Activated CD8-positive, alpha-beta T cell treated with anti-CD3 and anti-CD28 coated beads, Interleukin-2, amount 10 ng/mL, durations not matched to agents 7 days and 5 days (primary cell): Measurements from ENCODE around the gene DUSP2. TPM values are rescaled to one million over a fixed set of nuclear protein-coding genes. Genes with fewer than 3 reads are reported as not detected.

Experiments
- ATAC-seq: fragments of 150-1000 bp; cut with Tn5 transposase; one replicate; pipeline ENCODE4 v1.10.0; 2021; ENCODE audit warnings: moderate library complexity
- CTCF ChIA-PET: fragments of 350-600 bp; sonication (Branson Sonifier 250); formaldehyde crosslinking; loops from one replicate; lab custom pipeline; 2021; ENCODE audit warnings: antibody characterized with exemption; lab: Charles Lee
- POLR2A ChIA-PET: fragments of 350-600 bp; sonication (Branson Sonifier 250); formaldehyde crosslinking; loops from one replicate; lab custom pipeline; 2021; ENCODE audit warnings: antibody characterized with exemption; lab: Charles Lee
- DNase-seq: peaks from one replicate; pipeline ENCODE4 v3.0.0-alpha.2; 2020
- H3K27ac Mint-ChIP-seq: one replicate; pipeline ENCODE4 v1.8.0; 2021; ENCODE audit warnings: mild to moderate bottlenecking, mixed read lengths
- H3K27me3 Mint-ChIP-seq: one replicate; pipeline ENCODE4 v1.8.0; 2021; ENCODE audit warnings: low read depth, mixed read lengths
- H3K36me3 Mint-ChIP-seq: one replicate; pipeline ENCODE4 v1.8.0; 2021; ENCODE audit warnings: low read depth, mixed read lengths
- H3K4me1 Mint-ChIP-seq: one replicate; pipeline ENCODE4 v1.8.0; 2021; ENCODE audit warnings: low read depth, mixed read lengths
- H3K4me3 Mint-ChIP-seq: one replicate; pipeline ENCODE4 v1.8.0; 2021; ENCODE audit warnings: mild to moderate bottlenecking, mixed read lengths
- H3K9me3 Mint-ChIP-seq: one replicate; pipeline ENCODE4 v1.8.0; 2022; ENCODE audit warnings: mixed read lengths; ENCODE audit not compliant: insufficient read depth
- total RNA-seq, 2 experiments: library from RNA; stranded (reverse); gene quantifications; one replicate each; pipeline ENCODE4 v1.2.3, GENCODE V29; 2021

Gene DUSP2
- total RNA-seq, 2 experiments from 2014 or later = 20.3 to 21.2 TPM

GRCh38 chr2:96138179-96139145, 6.8 kb downstream of the DUSP2 start, which contains the start of gene ASTL:
Gene ASTL, minus strand, starts transcription at chr2:96138502. Its CDS starts 66 bp downstream, at chr2:96138436.
- H3K4me1 Mint-ChIP-seq = peaks cover 21% of the 10 kb centered on the region
- CTCF ChIA-PET = interaction anchor here (0.9 to 21.7 kb wide), 27 partner anchors 8 to 182 kb away, joined by 3 to 674 read pairs (median 8); partner anchors contain the start of genes CIAO1, STARD7 and TMEM127
- no peak within 1 kb of the TSS for H3K27ac Mint-ChIP-seq
- H3K4me3 Mint-ChIP-seq = no peak within 1 kb of the TSS
- no peaks in the 10 kb centered on the region for H3K9me3 Mint-ChIP-seq
- POLR2A ChIA-PET = interaction anchor here (1.3 to 3.8 kb wide), 3 partner anchors 36 to 70 kb away, joined by 5 to 30 read pairs (median 8); partner anchors contain the start of gene STARD7
- DNase-seq (peak; percentile 76), ATAC-seq (peak; percentile 48)
- H3K27me3 Mint-ChIP-seq = no peaks in the 10 kb centered on the region
- peaks cover 7% of the 10 kb centered on the region for H3K36me3 Mint-ChIP-seq

GRCh38 chr2:96137321-96138178, 7.7 kb downstream of the DUSP2 start:
- ATAC-seq (no peak), DNase-seq (no peak)
- CTCF ChIA-PET = interaction anchor here (0.6 to 21.7 kb wide), 18 partner anchors 10 to 145 kb away, joined by 3 to 674 read pairs (median 10); partner anchors contain the start of genes CIAO1, STARD7 and TMEM127
- H3K27ac Mint-ChIP-seq = no peak overlapping the region
- no peak overlapping the region for H3K4me3 Mint-ChIP-seq
- peaks cover 13% of the 10 kb centered on the region for H3K4me1 Mint-ChIP-seq
- H3K27me3 Mint-ChIP-seq = no peaks in the 10 kb centered on the region
- H3K9me3 Mint-ChIP-seq = no peaks in the 10 kb centered on the region
- peaks cover 2% of the 10 kb centered on the region for H3K36me3 Mint-ChIP-seq
- POLR2A ChIA-PET = interaction anchor here (1.5 to 3.8 kb wide), 2 partner anchors 37 to 43 kb away, joined by 5 to 30 read pairs; no protein-coding TSS in a partner anchor

GRCh38 chr2:96136129-96136720, 9.0 kb downstream of the DUSP2 start:
- ATAC-seq = no peak
- ChIA-PET POLR2A (interaction anchor here (3.8 kb wide), 1 partner anchor 39 kb away, joined by 30 read pairs; no protein-coding TSS in a partner anchor), CTCF (interaction anchor here (0.8 to 21.7 kb wide), 5 partner anchors 18 to 125 kb away, joined by 3 to 674 read pairs (median 3); no protein-coding TSS in a partner anchor)
- no peaks in the 10 kb centered on the region for H3K27me3 Mint-ChIP-seq
- no peak overlapping the region for H3K27ac Mint-ChIP-seq
- H3K4me3 Mint-ChIP-seq = no peak overlapping the region
- no peak for DNase-seq
- H3K4me1 Mint-ChIP-seq = peaks cover 16% of the 10 kb centered on the region
- no peaks in the 10 kb centered on the region for H3K36me3 Mint-ChIP-seq
- H3K9me3 Mint-ChIP-seq = no peaks in the 10 kb centered on the region

GRCh38 chr2:96135621-96136020, 9.6 kb downstream of the DUSP2 start:
- ATAC-seq (no peak), DNase-seq (no peak)
- POLR2A ChIA-PET = no interaction called here
- H3K9me3 Mint-ChIP-seq = no peaks in the 10 kb centered on the region
- no peaks in the 10 kb centered on the region for H3K36me3 Mint-ChIP-seq
- H3K4me1 Mint-ChIP-seq = peaks cover 19% of the 10 kb centered on the region
- H3K27ac Mint-ChIP-seq = no peak overlapping the region
- no peaks in the 10 kb centered on the region for H3K27me3 Mint-ChIP-seq
- no peak overlapping the region for H3K4me3 Mint-ChIP-seq
- CTCF ChIA-PET = interaction anchor here (21.7 kb wide), 1 partner anchor 37 kb away, joined by 674 read pairs; no protein-coding TSS in a partner anchor

- Mint-ChIP-seq H3K4me3 (no peak overlapping the region), H3K36me3 (no peaks in the 10 kb centered on the region), H3K27me3 (no peaks in the 10 kb centered on the region), H3K9me3 (no peaks in the 10 kb centered on the region), H3K27ac (no peak overlapping the region), H3K4me1 (peaks cover 23% of the 10 kb centered on the region)
- ATAC-seq = no peak
- ChIA-PET POLR2A (no interaction called here), CTCF (interaction anchor here (21.7 kb wide), 1 partner anchor 38 kb away, joined by 674 read pairs; no protein-coding TSS in a partner anchor)
- DNase-seq = no peak
Measured at GRCh38 chr2:96135171-96135570, 10.1 kb downstream of the DUSP2 start.

GRCh38 chr2:96134421-96134820, 10.8 kb downstream of the DUSP2 start:
- Mint-ChIP-seq H3K27me3 (no peaks in the 10 kb centered on the region), H3K4me1 (peaks cover 26% of the 10 kb centered on the region), H3K36me3 (no peaks in the 10 kb centered on the region), H3K27ac (no peak overlapping the region), H3K9me3 (no peaks in the 10 kb centered on the region), H3K4me3 (no peak overlapping the region)
- CTCF ChIA-PET = interaction anchor here (2.5 to 21.7 kb wide), 2 partner anchors 17 to 38 kb away, joined by 13 to 674 read pairs; partner anchors contain the start of gene ADRA2B
- POLR2A ChIA-PET = no interaction called here
- DNase-seq (no peak), ATAC-seq (no peak)

- Mint-ChIP-seq H3K27me3 (no peaks in the 10 kb centered on the region), H3K36me3 (no peaks in the 10 kb centered on the region), H3K27ac (peak overlapping the region; percentile 61), H3K9me3 (no peaks in the 10 kb centered on the region), H3K4me3 (no peak overlapping the region), H3K4me1 (peaks cover 21% of the 10 kb centered on the region)
- CTCF ChIA-PET = interaction anchor here (1.0 to 21.7 kb wide), 8 partner anchors 8 to 135 kb away, joined by 3 to 674 read pairs (median 13); partner anchors contain the start of gene ADRA2B
- peak; percentile 25 for ATAC-seq
- DNase-seq = no peak
- POLR2A ChIA-PET = no interaction called here
Measured at GRCh38 chr2:96131813-96132745, 13.2 kb downstream of the DUSP2 start.

- Mint-ChIP-seq H3K9me3 (no peaks in the 10 kb centered on the region), H3K4me1 (peaks cover 21% of the 10 kb centered on the region), H3K27ac (peak overlapping the region; percentile 68), H3K4me3 (no peak overlapping the region), H3K36me3 (no peaks in the 10 kb centered on the region), H3K27me3 (no peaks in the 10 kb centered on the region)
- no peak for DNase-seq
- ChIA-PET POLR2A (interaction anchor here (1.7 kb wide), 2 partner anchors 12 to 14 kb away, joined by 3 to 5 read pairs; partner anchors contain the start of gene DUSP2), CTCF (interaction anchor here (1.0 to 2.7 kb wide), 7 partner anchors 9 to 139 kb away, joined by 3 to 29 read pairs (median 9); partner anchors contain the start of gene ANKRD36C)
- no peak for ATAC-seq
Measured at GRCh38 chr2:96131152-96131812, 14.0 kb downstream of the DUSP2 start.

- DNase-seq = no peak
- Mint-ChIP-seq H3K4me3 (no peak overlapping the region), H3K4me1 (peaks cover 21% of the 10 kb centered on the region), H3K27ac (no peak overlapping the region), H3K9me3 (no peaks in the 10 kb centered on the region), H3K36me3 (no peaks in the 10 kb centered on the region), H3K27me3 (no peaks in the 10 kb centered on the region)
- CTCF ChIA-PET = interaction anchor here (0.6 to 2.7 kb wide), 8 partner anchors 9 to 163 kb away, joined by 3 to 29 read pairs (median 8); partner anchors contain the start of gene ANKRD36C
- POLR2A ChIA-PET = interaction anchor here (0.6 to 1.7 kb wide), 3 partner anchors 13 to 28 kb away, joined by 3 to 5 read pairs (median 3); partner anchors contain the start of gene DUSP2
- no peak for ATAC-seq
Measured at GRCh38 chr2:96130483-96130882, 14.8 kb downstream of the DUSP2 start.
